ENCODE results near the gene VBP1. TPM values are rescaled to one million over a fixed set of nuclear protein-coding genes. Genes with fewer than 3 reads are reported as not detected.

The VBP1 gene
- polyA plus RNA-seq, 1 donor (not counting 4 experiments of a cell fraction or from before 2014, with no cell fraction given) = 66.8 TPM

DNA sequence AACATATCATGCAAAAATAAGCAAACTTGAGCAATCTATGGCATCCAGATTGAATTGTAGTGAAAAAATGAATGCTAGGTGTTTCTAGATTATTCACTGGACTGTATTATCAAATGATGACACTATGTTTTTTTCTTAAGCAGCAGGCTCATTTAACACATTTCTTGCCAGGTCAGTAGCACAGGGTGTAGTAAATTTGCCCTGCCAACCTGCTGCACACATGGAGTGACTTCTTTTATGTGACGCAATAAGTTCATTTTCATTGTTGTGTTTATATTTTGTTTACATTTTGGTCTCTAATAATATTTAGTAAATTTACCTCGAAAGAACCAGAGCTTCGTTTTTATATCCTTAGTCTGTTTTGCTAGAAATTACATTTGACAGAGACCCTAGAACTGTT lies 9.5 kb downstream of the VBP1 start:
- Histone ChIP-seq H3K9me1 (ENCODE audit: control insufficient read depth, extremely low read depth, insufficient read depth, low read length) (no peaks in the 10 kb centered on the region), H3K9ac (ENCODE audit: control insufficient read depth, extremely low read depth, insufficient read depth, low read length) (no peak overlapping the region), H3K27ac (ENCODE audit: control insufficient read depth, insufficient read depth, low read length) (no peak overlapping the region), H4K20me1 (ENCODE audit: control insufficient read depth, extremely low read depth, insufficient read depth, low read length) (no peaks in the 10 kb centered on the region), H3K36me3 (ENCODE audit: control insufficient read depth in 2 of 2, extremely low read depth in 1 of 2, insufficient read depth in 2 of 2, low read length in 2 of 2) (peaks cover 0 to 3% of the 10 kb centered on the region in 2 experiments), H3K79me2 (ENCODE audit: control insufficient read depth, insufficient read depth, low read length) (peaks cover 3% of the 10 kb centered on the region), H3K9me3 (ENCODE audit: control insufficient read depth, low read depth, low read length) (no peaks in the 10 kb centered on the region), H3K4me2 (ENCODE audit: control insufficient read depth, extremely low read depth, insufficient read depth, low read depth, low read length) (no peak overlapping the region), H3K4me3 (ENCODE audit: control insufficient read depth in 2 of 3, extremely low read depth in 1 of 3, insufficient read depth in 2 of 3, low read depth in 1 of 3, low read length in 3 of 3) (no peak overlapping the region), H3K27me3 (ENCODE audit: control insufficient read depth, extremely low read depth, insufficient read depth, low read length) (no peaks in the 10 kb centered on the region), H3K4me1 (ENCODE audit: control insufficient read depth, extremely low read depth, insufficient read depth, low read length) (peaks cover under 1% of the 10 kb centered on the region), H2AFZ (ENCODE audit: control insufficient read depth, low read length) (no peak overlapping the region)
- TF ChIP-seq, protein P1, sequence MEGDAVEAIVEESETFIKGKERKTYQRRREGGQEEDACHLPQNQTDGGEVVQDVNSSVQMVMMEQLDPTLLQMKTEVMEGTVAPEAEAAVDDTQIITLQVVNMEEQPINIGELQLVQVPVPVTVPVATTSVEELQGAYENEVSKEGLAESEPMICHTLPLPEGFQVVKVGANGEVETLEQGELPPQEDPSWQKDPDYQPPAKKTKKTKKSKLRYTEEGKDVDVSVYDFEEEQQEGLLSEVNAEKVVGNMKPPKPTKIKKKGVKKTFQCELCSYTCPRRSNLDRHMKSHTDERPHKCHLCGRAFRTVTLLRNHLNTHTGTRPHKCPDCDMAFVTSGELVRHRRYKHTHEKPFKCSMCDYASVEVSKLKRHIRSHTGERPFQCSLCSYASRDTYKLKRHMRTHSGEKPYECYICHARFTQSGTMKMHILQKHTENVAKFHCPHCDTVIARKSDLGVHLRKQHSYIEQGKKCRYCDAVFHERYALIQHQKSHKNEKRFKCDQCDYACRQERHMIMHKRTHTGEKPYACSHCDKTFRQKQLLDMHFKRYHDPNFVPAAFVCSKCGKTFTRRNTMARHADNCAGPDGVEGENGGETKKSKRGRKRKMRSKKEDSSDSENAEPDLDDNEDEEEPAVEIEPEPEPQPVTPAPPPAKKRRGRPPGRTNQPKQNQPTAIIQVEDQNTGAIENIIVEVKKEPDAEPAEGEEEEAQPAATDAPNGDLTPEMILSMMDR (optimal IDR thresholded peaks at IDR 0.05 in 1 of 3, IDR thresholded peaks at IDR 0.05 in 1 of 3, conservative IDR thresholded peaks at IDR 0.05 in 1 of 3; ENCODE audit: extremely low read depth in 1 of 3, insufficient read depth in 2 of 3, low read length in 3 of 3) = no peak
- no peak for TF ChIP-seq EZH2 (IDR thresholded peaks at IDR 0.05; ENCODE audit: low read length)
- DNase-seq (ENCODE audit: low read depth, low spot score) = no peak
- dilution Hi-C loops (cut with MboI; ENCODE audit: extremely low pct_ligation_motif_present, low sequenced_read_pairs) = no loop called here
- no peak for FAIRE-seq

DNA sequence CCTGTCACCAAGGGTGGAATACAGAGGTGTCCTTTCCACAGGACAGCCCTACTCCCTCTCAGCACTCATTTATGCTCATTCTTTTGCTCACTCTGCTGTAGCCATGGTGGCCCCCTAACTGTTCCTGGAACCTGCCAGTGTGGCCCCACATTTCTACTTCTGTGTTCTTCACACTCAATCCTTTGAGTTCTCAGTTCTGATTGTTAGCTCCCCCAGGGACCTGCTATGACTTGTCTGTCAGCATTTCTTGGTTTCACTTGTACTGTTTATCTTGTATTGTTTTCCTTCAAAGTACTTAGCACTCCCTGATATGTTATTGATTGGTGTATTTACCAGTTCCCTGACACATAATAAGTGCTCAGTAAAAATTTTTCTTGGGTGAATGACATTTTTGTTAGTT lies 14.9 kb downstream of the VBP1 start:
- H3K36me3 ChIP-seq (ENCODE audit: control insufficient read depth in 2 of 2, extremely low read depth in 1 of 2, insufficient read depth in 2 of 2, low read length in 2 of 2) = peaks cover 3 to 5% of the 10 kb centered on the region in 2 experiments
- H3K9me3 ChIP-seq (ENCODE audit: control insufficient read depth, low read depth, low read length) = no peaks in the 10 kb centered on the region
- H3K9me1 ChIP-seq (ENCODE audit: control insufficient read depth, extremely low read depth, insufficient read depth, low read length) = no peaks in the 10 kb centered on the region
- H3K9ac ChIP-seq (ENCODE audit: control insufficient read depth, extremely low read depth, insufficient read depth, low read length) = no peak overlapping the region
- no peak for DNase-seq (ENCODE audit: low read depth, low spot score)
- dilution Hi-C loops (cut with MboI; ENCODE audit: extremely low pct_ligation_motif_present, low sequenced_read_pairs) = no loop called here
- no peaks in the 10 kb centered on the region for H3K27me3 ChIP-seq (ENCODE audit: control insufficient read depth, extremely low read depth, insufficient read depth, low read length)
- peaks cover 6% of the 10 kb centered on the region for H3K79me2 ChIP-seq (ENCODE audit: control insufficient read depth, insufficient read depth, low read length)
- no peaks in the 10 kb centered on the region for H4K20me1 ChIP-seq (ENCODE audit: control insufficient read depth, extremely low read depth, insufficient read depth, low read length)
- H3K4me3 ChIP-seq (ENCODE audit: control insufficient read depth in 2 of 3, extremely low read depth in 1 of 3, insufficient read depth in 2 of 3, low read depth in 1 of 3, low read length in 3 of 3) = no peak overlapping the region
- no peak overlapping the region for H3K27ac ChIP-seq (ENCODE audit: control insufficient read depth, insufficient read depth, low read length)
- H3K4me1 ChIP-seq (ENCODE audit: control insufficient read depth, extremely low read depth, insufficient read depth, low read length) = peaks cover 7% of the 10 kb centered on the region
- FAIRE-seq = no peak
- no peak overlapping the region for H3K4me2 ChIP-seq (ENCODE audit: control insufficient read depth, extremely low read depth, insufficient read depth, low read depth, low read length)
- no peak for TF ChIP-seq EZH2 (IDR thresholded peaks at IDR 0.05; ENCODE audit: low read length)
- TF ChIP-seq, protein P1 (optimal IDR thresholded peaks at IDR 0.05 in 1 of 3, IDR thresholded peaks at IDR 0.05 in 1 of 3, conservative IDR thresholded peaks at IDR 0.05 in 1 of 3; ENCODE audit: extremely low read depth in 1 of 3, insufficient read depth in 2 of 3, low read length in 3 of 3) = no peak
- no peak overlapping the region for H2AFZ ChIP-seq (ENCODE audit: control insufficient read depth, low read length)

Measured in keratinocyte (primary cell).